Right kidney (tissue), 1 donor: ENCODE data around the gene VGLL3.

ENCODE experiments used
- DNase-seq: peaks from one replicate; pipeline ENCODE4 v3.0.0-alpha.2; 2016

Gene VGLL3

GRCh38 chr3:86949850-86950249, 41.1 kb downstream of the VGLL3 start:
- DNase-seq, result no peak

DNA sequence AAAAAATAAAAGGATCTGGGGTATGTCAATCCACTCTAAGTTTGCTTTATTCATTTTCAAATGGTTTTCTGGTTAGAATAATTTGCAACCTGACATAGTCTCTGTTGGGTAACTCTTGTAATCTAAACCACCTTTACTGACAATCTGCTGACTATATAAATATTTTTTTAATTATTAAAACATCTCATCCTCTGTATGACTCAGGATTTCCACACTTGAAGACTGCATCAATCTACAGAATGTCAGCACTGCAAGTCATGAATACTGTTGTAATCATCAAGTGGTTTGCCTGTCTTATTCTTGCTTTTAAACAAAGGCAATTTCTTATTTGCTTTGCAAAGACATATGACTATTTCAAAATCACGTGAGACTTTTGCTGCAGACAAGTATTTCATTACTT, 42.1 kb downstream of the VGLL3 start:
- DNase-seq, result no peak

GRCh38 chr3:86942206-86942605, 48.7 kb downstream of the VGLL3 start:
- no peak for DNase-seq

GRCh38 chr3:86938416-86939105, 52.4 kb downstream of the VGLL3 start:
- DNase-seq, result no peak

DNA sequence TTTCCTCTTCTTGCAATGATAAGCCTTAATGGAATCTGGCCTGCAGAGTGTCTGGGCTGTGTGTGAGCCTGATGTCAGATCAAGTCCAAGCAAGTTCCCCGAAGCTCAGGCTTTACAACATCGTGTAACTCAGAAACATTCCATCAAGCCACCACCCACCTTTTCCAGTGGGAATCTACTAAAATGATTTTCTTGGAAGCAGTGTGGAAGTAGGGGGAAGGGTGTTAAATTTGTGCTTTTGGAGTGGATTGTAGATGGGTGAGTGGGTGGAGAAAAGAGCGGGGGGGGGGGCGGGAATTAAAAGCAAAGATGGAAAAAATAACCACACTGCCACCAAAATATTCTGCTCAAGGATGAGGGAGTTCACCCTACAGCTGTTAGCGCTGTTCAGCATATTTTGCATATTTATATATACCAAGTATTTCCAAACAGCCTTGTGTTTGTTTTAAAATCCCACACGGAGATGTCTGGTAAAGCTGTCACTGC, 53.6 kb downstream of the VGLL3 start:
- DNase-seq, result no peak

GRCh38 chr3:86934851-86935250, 56.1 kb downstream of the VGLL3 start:
- no peak for DNase-seq

- no peak for DNase-seq
Observed at GRCh38 chr3:86930831-86931230, 60.1 kb downstream of the VGLL3 start.

- DNase-seq, result no peak
Observed at GRCh38 chr3:86930181-86930580, 60.8 kb downstream of the VGLL3 start.

DNA sequence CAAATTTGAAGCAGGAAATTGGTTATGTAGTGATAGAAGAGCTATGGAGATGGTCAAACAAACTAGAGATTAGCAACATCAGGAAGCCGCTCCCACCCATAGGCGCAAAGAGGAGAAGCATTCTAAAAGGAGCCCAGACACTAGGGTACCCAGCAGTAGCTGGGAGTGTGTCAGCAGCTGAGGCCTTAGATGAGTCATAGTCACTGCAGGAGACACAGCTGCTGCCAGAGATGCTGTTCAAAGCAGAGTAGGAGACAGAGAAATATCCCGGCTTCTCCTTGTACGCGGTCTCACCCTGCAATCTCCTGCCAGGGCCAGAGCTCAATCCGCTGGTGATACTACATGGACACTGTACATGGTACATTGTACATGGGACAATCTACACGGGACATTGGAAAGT, 61.9 kb downstream of the VGLL3 start:
- DNase-seq, result no peak

DNA sequence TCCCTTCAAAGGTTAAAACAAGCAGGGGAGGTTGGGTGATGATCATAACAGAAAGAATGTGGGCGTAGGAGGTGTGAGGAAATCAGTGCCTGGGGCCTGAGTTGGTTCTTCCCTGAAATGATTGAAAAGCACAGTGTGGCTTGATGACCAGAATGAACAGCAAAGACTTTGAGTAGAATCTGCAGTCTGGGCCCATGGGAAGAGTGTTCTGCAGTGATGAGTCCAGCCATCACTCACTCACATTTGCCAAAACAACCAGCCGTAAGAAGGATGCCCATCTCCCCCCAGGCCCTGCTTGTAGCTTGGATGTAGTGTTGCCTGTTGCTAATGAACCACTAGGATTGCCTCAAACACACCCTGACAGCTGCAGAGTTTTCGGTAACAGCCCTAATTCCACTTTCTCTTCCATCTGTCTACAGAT, 67.9 kb downstream of the VGLL3 start:
- no peak for DNase-seq

- DNase-seq, result no peak
Observed at GRCh38 chr3:86921971-86922680, 68.8 kb downstream of the VGLL3 start.

DNA sequence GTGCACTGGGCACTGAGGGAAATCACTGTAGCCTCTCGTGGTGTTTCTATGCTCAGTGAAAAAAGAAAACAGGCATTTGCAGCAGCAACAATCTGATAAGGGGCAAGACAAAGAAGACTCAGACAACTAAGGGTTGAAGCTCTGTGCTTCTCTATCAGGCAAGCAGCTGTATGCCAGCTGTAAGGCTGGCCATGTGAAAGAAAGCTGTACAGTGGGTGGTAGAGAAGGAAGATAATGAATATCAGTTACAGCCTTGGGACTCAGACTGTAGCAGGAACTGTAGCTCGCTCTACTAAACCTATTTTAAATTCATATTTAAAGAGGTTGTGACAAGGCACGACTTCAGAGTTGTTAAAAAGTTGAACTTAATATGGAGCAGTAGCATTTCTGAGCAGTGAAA, 76.3 kb downstream of the VGLL3 start:
- no peak for DNase-seq

DNA sequence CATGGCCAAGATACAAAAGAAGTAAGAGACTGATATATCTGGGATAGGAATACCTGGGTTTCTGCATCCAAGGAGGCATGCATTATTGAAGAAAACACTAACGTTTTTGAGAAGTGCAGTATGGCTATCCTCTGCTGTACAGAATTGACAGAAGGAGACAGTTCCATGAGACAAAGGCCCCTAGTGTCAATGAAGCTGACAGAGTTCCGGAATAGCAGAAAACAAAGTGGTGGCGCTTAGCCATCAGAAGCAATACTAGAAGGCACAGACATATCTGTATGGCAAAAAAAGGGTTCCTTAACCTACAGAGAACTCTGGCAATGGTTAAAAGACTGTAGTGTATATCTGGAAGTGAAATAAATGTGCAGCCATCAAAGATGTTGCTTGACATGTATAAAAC, 77.8 kb downstream of the VGLL3 start:
- DNase-seq, result no peak

GRCh38 chr3:86895202-86895601, 95.7 kb downstream of the VGLL3 start:
- no peak for DNase-seq

- no peak for DNase-seq
Observed at GRCh38 chr3:86890741-86891396, 100.1 kb downstream of the VGLL3 start.
